ENCODE measurements around the gene ZNG1C.
"Not testable (repeated sequence)": the region's sequence is repeated elsewhere in the genome, so short reads cannot be mapped to it uniquely, and the experiment has no call there.

DNA sequence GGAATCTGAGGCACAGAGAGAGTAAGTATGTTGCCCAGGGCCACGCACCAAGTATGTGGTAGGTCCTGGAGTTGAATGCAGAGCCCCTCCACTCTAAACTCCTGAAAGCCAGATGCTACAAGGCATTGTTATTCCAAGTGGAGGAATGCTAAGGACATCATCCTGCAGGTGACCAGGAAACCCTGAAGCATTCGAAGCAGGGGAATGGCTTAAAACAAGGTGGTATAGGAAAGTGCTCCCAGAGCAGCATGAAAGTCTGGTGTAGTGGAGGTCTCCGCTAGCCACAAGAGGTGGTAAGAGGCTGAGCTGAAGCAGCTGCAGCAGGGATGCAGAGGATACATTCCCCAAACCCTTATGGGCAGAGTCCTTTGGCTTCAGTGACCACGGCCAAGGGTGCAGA is 87.3 kb downstream of the ZNG1C start:
- TF ChIP-seq, protein P1, sequence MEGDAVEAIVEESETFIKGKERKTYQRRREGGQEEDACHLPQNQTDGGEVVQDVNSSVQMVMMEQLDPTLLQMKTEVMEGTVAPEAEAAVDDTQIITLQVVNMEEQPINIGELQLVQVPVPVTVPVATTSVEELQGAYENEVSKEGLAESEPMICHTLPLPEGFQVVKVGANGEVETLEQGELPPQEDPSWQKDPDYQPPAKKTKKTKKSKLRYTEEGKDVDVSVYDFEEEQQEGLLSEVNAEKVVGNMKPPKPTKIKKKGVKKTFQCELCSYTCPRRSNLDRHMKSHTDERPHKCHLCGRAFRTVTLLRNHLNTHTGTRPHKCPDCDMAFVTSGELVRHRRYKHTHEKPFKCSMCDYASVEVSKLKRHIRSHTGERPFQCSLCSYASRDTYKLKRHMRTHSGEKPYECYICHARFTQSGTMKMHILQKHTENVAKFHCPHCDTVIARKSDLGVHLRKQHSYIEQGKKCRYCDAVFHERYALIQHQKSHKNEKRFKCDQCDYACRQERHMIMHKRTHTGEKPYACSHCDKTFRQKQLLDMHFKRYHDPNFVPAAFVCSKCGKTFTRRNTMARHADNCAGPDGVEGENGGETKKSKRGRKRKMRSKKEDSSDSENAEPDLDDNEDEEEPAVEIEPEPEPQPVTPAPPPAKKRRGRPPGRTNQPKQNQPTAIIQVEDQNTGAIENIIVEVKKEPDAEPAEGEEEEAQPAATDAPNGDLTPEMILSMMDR (IDR thresholded peaks at IDR 0.05; ENCODE audit: insufficient read depth, low read depth, low read length), result not testable (repeated sequence)
- TF ChIP-seq EZH2 (IDR thresholded peaks at IDR 0.05; ENCODE audit: insufficient read depth, low read length), result not testable (repeated sequence)

Measured in astrocyte (in vitro differentiated cells and primary cell).